GM12878 (cell line): ENCODE data around the gene ZMIZ1.

Experiments used
- ASH2L ChIP-seq: fragments of 300-600, 200-600 bp; sonication (generic); IDR thresholded peaks from 2 replicates; pipeline ENCODE4 v1.6.1; 2017; ENCODE audit warnings: low read depth, mild to moderate bottlenecking, borderline replicate concordance
- ATF7 ChIP-seq: fragments of 450-650 bp; IDR thresholded peaks from 2 replicates; pipeline ENCODE4 v1.6.1; 2016; ENCODE audit warnings: low read depth, mild to moderate bottlenecking
- CHD1 ChIP-seq: IDR thresholded peaks from 2 replicates; pipeline ENCODE4 v1.6.1; 2012; ENCODE audit warnings: low read depth, low read length, improper control_type of control experiment
- EP300 ChIP-seq, 2 experiments: fragments of 150-350 bp in 1 of 2; IDR thresholded peaks; 2 replicates each; pipeline ENCODE4 v1.6.1; 2011 to 2012; ENCODE audit warnings: low read depth in 2 of 2, low read length in 2 of 2, borderline replicate concordance in 1 of 2, improper control_type of control experiment in 1 of 2, inconsistent platforms in 1 of 2; ENCODE audit not compliant: control insufficient read depth in 1 of 2
- ESRRA ChIP-seq: IDR thresholded peaks from 2 replicates; pipeline ENCODE4 v1.6.1; 2012; ENCODE audit warnings: mild to moderate bottlenecking, low read length, improper control_type of control experiment
- EZH2 ChIP-seq: IDR thresholded peaks from 2 replicates; pipeline ENCODE4 v1.6.1; 2012; ENCODE audit warnings: low read depth, mild to moderate bottlenecking, control low read depth, inconsistent platforms, low read length, borderline replicate concordance; ENCODE audit not compliant: control insufficient read depth
- POLR2A ChIP-seq: IDR thresholded peaks from 2 replicates; pipeline ENCODE4 v1.6.1; 2011; ENCODE audit warnings: low read depth, mild to moderate bottlenecking, low read length
- POU2F2 ChIP-seq: IDR thresholded peaks from 3 replicates; pipeline ENCODE4 v1.6.1; 2011; ENCODE audit warnings: low read depth, mild to moderate bottlenecking, low read length, borderline replicate concordance
- RCOR1 ChIP-seq: conservative IDR thresholded peaks from 2 replicates; pipeline ENCODE4 v1.6.1; 2012; ENCODE audit warnings: low read depth, low read length, improper control_type of control experiment
- SIN3A ChIP-seq: IDR thresholded peaks from 2 replicates; pipeline ENCODE4 v1.6.1; 2012; ENCODE audit warnings: low read depth, low read length, improper control_type of control experiment
- SUPT20H ChIP-seq: IDR thresholded peaks from 2 replicates; pipeline ENCODE4 v1.6.1; 2011; ENCODE audit warnings: low read depth, mild to moderate bottlenecking, low read length, moderate library complexity, borderline replicate concordance; ENCODE audit not compliant: control insufficient read depth
- TF ChIP-seq, protein P1 (sequence below), 3 experiments: IDR thresholded peaks in 2 of 3; conservative IDR thresholded peaks in 1 of 3; 2 replicates each; pipeline ENCODE4 v1.5.1; 2011; ENCODE audit warnings: low read depth in 3 of 3, low read length in 3 of 3, mild to moderate bottlenecking in 3 of 3, control low read depth in 2 of 3, moderate library complexity in 2 of 3, inconsistent platforms in 1 of 3, mixed read lengths in 1 of 3; ENCODE audit not compliant: control insufficient read depth in 2 of 3, insufficient read depth in 1 of 3; ENCODE audit errors: extremely low read depth in 1 of 3
- TF ChIP-seq, protein P2 (sequence below): IDR thresholded peaks from 2 replicates; pipeline ENCODE4 v1.6.1; 2012; ENCODE audit warnings: low read depth, low read length, improper control_type of control experiment
- TF ChIP-seq, protein P3 (sequence below): IDR thresholded peaks from 2 replicates; pipeline ENCODE4 v1.6.1; 2012; ENCODE audit warnings: mild to moderate bottlenecking, low read depth, low read length

DNA sequence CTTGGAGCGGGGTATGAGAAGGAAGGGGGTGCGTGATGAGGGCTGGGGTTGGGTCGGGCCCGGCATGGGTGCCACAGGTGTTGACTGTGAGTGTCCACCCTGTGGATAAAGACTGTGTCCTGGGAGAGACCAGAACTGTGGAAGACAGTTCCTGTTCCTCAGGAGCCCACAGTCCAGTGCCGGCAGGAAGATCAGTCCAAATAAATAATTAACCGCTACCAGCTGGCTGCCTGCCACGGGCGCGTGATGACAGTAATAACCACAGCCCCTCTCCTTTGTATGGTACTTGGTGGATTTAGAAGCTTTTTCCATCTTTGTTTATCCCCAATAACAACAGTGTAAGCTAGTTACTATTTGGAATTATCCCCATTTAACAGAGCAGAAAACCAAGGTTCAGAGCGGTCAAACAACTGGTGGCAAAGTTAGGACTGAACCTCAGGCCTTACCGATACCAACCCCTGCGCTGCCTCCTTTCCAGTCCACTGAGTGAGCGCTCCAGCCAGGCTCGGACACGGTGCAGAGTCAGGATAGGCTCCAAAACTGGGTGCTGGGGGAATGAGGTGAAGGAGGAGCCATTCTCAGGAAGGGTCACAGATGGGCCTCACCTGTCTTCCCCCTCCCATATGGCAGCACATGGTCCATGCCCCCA, 5.1 kb downstream of the ZMIZ1 start:
- TF ChIP-seq SIN3A: no peak
- TF ChIP-seq, protein P1, sequence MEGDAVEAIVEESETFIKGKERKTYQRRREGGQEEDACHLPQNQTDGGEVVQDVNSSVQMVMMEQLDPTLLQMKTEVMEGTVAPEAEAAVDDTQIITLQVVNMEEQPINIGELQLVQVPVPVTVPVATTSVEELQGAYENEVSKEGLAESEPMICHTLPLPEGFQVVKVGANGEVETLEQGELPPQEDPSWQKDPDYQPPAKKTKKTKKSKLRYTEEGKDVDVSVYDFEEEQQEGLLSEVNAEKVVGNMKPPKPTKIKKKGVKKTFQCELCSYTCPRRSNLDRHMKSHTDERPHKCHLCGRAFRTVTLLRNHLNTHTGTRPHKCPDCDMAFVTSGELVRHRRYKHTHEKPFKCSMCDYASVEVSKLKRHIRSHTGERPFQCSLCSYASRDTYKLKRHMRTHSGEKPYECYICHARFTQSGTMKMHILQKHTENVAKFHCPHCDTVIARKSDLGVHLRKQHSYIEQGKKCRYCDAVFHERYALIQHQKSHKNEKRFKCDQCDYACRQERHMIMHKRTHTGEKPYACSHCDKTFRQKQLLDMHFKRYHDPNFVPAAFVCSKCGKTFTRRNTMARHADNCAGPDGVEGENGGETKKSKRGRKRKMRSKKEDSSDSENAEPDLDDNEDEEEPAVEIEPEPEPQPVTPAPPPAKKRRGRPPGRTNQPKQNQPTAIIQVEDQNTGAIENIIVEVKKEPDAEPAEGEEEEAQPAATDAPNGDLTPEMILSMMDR (IDR thresholded peaks at IDR 0.05 in 2 of 3, conservative IDR thresholded peaks at IDR 0.05 in 1 of 3; ENCODE audit: control insufficient read depth in 2 of 3, extremely low read depth in 1 of 3, insufficient read depth in 1 of 3, low read depth in 3 of 3, low read length in 3 of 3): no peak
- no peak for TF ChIP-seq POU2F2
- no peak for TF ChIP-seq ASH2L
- TF ChIP-seq, protein P2, sequence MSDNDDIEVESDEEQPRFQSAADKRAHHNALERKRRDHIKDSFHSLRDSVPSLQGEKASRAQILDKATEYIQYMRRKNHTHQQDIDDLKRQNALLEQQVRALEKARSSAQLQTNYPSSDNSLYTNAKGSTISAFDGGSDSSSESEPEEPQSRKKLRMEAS: no peak
- no peak for TF ChIP-seq CHD1
- TF ChIP-seq, protein P3, sequence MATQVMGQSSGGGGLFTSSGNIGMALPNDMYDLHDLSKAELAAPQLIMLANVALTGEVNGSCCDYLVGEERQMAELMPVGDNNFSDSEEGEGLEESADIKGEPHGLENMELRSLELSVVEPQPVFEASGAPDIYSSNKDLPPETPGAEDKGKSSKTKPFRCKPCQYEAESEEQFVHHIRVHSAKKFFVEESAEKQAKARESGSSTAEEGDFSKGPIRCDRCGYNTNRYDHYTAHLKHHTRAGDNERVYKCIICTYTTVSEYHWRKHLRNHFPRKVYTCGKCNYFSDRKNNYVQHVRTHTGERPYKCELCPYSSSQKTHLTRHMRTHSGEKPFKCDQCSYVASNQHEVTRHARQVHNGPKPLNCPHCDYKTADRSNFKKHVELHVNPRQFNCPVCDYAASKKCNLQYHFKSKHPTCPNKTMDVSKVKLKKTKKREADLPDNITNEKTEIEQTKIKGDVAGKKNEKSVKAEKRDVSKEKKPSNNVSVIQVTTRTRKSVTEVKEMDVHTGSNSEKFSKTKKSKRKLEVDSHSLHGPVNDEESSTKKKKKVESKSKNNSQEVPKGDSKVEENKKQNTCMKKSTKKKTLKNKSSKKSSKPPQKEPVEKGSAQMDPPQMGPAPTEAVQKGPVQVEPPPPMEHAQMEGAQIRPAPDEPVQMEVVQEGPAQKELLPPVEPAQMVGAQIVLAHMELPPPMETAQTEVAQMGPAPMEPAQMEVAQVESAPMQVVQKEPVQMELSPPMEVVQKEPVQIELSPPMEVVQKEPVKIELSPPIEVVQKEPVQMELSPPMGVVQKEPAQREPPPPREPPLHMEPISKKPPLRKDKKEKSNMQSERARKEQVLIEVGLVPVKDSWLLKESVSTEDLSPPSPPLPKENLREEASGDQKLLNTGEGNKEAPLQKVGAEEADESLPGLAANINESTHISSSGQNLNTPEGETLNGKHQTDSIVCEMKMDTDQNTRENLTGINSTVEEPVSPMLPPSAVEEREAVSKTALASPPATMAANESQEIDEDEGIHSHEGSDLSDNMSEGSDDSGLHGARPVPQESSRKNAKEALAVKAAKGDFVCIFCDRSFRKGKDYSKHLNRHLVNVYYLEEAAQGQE: no peak
- no peak for TF ChIP-seq ATF7
- no peak for TF ChIP-seq ESRRA
- no peak for TF ChIP-seq SUPT20H
- TF ChIP-seq EP300 (IDR thresholded peaks at IDR 0.05; ENCODE audit: borderline replicate concordance in 1 of 2, control insufficient read depth in 1 of 2, low read depth in 2 of 2, low read length in 2 of 2): no peak
- TF ChIP-seq RCOR1: no peak
- TF ChIP-seq POLR2A: no peak
- TF ChIP-seq EZH2: no peak
